IMR-90 (cell line): ENCODE results near the gene SH2D4B. TPM values are rescaled to one million over a fixed set of nuclear protein-coding genes. Genes with fewer than 3 reads are reported as not detected.

Experiments
- ATAC-seq: fragments of 200-7000 bp; cut with Tn5 transposase; 2 replicates; pipeline ENCODE4 v1.9.1; 2020; ENCODE audit warnings: low read depth, mild to moderate bottlenecking, moderate library complexity
- BruUV-seq: library from RNA; stranded (reverse); fragments of 400-500 nt; replicated peaks from 2 replicates; lab custom pipeline; 2021; lab: Mats Ljungman, UMichigan
- CTCF ChIA-PET: fragments of 300-600 bp; formaldehyde crosslinking; extraction: SDS; loops from one replicate; lab custom pipeline; 2021; ENCODE audit warnings: antibody characterized with exemption; lab: Yijun Ruan, JAX
- POLR2A ChIA-PET: fragments of 300-600 bp; sonication (Branson Sonifier 250); formaldehyde crosslinking; loops from one replicate; lab custom pipeline; 2022; ENCODE audit warnings: antibody characterized with exemption; ENCODE audit not compliant: unreplicated experiment; lab: Charles Lee
- DNase-seq: peaks from one replicate; pipeline ENCODE4 v3.0.0; 2013
- H2AFZ ChIP-seq: replicated peaks from 2 replicates; pipeline ENCODE3; 2013; ENCODE audit warnings: low read length, mild to moderate bottlenecking; ENCODE audit not compliant: poor library complexity
- H2AK5ac ChIP-seq: 2 replicates; pipeline ENCODE4 v1.6.1; 2013; ENCODE audit warnings: low read depth, low read length, inconsistent platforms
- H2AK9ac ChIP-seq: replicated peaks from 2 replicates; pipeline ENCODE3; 2013; ENCODE audit warnings: mild to moderate bottlenecking, low read depth, low read length, moderate library complexity; ENCODE audit not compliant: poor library complexity
- H2BK120ac ChIP-seq: 2 replicates; pipeline ENCODE4 v1.6.1; 2013; ENCODE audit warnings: low read depth, low read length, inconsistent platforms
- H2BK15ac ChIP-seq: 3 replicates; pipeline ENCODE4 v1.6.1; 2013; ENCODE audit warnings: low read depth, low read length, inconsistent platforms
- H2BK20ac ChIP-seq: 2 replicates; pipeline ENCODE4 v1.6.1; 2013; ENCODE audit warnings: low read depth, mild to moderate bottlenecking, inconsistent platforms, low read length, moderate library complexity
- H2BK5ac ChIP-seq: 2 replicates; pipeline ENCODE4 v1.6.1; 2013; ENCODE audit warnings: mild to moderate bottlenecking, low read depth, low read length, inconsistent platforms; ENCODE audit not compliant: poor library complexity, severe bottlenecking
- H3K14ac ChIP-seq: replicated peaks from 2 replicates; pipeline ENCODE4 v1.6.1; 2013; ENCODE audit warnings: low read depth, low read length, inconsistent platforms
- H3K18ac ChIP-seq: 2 replicates; pipeline ENCODE4 v1.6.1; 2013; ENCODE audit warnings: low read depth, low read length, control low read depth
- H3K23ac ChIP-seq: 2 replicates; pipeline ENCODE4 v1.6.1; 2013; ENCODE audit warnings: low read depth, low read length, inconsistent platforms
- H3K27ac ChIP-seq: 2 replicates; pipeline ENCODE4 v1.5.1; 2013; ENCODE audit warnings: mild to moderate bottlenecking, control low read depth, low read length; ENCODE audit not compliant: insufficient read depth
- H3K27me3 ChIP-seq: 2 replicates; pipeline ENCODE4 v1.6.1; 2013; ENCODE audit warnings: low read length; ENCODE audit not compliant: control insufficient read depth, insufficient read depth
- H3K36me3 ChIP-seq: 2 replicates; pipeline ENCODE4 v1.6.1; 2013; ENCODE audit warnings: low read length, mixed read lengths; ENCODE audit not compliant: control insufficient read depth, insufficient read depth
- H3K4ac ChIP-seq: 2 replicates; pipeline ENCODE4 v1.6.1; 2013; ENCODE audit warnings: low read depth, low read length, inconsistent platforms
- H3K4me1 ChIP-seq: 2 replicates; pipeline ENCODE4 v1.6.1; 2013; ENCODE audit warnings: low read length, mixed read lengths; ENCODE audit not compliant: control insufficient read depth, insufficient read depth
- H3K4me2 ChIP-seq: 2 replicates; pipeline ENCODE4 v1.6.1; 2013; ENCODE audit warnings: low read depth, mild to moderate bottlenecking, control low read depth, low read length, moderate library complexity
- H3K4me3 ChIP-seq: 2 replicates; pipeline ENCODE4 v1.5.1; 2013; ENCODE audit warnings: low read depth, mild to moderate bottlenecking, control low read depth, low read length, moderate library complexity; ENCODE audit not compliant: insufficient read depth
- H3K56ac ChIP-seq: 2 replicates; pipeline ENCODE4 v1.6.1; 2013; ENCODE audit warnings: low read length, inconsistent platforms; ENCODE audit not compliant: insufficient read depth; ENCODE audit errors: extremely low read depth
- H3K79me1 ChIP-seq, 2 experiments: 2 replicates each; pipeline ENCODE4 v1.6.1; 2013; ENCODE audit warnings: low read length in 2 of 2, inconsistent platforms in 1 of 2, low read depth in 1 of 2
- H3K9ac ChIP-seq: 2 replicates; pipeline ENCODE4 v1.6.1; 2013; ENCODE audit warnings: low read depth, low read length, control low read depth
- H3K9me1 ChIP-seq: 2 replicates; pipeline ENCODE4 v1.6.1; 2013; ENCODE audit warnings: low read length, inconsistent platforms; ENCODE audit not compliant: insufficient read depth
- H3K9me3 ChIP-seq: 2 replicates; pipeline ENCODE4 v1.6.1; 2013; ENCODE audit warnings: low read length; ENCODE audit not compliant: control insufficient read depth, insufficient read depth
- H4K20me1 ChIP-seq: 2 replicates; pipeline ENCODE4 v1.6.1; 2013; ENCODE audit warnings: low read length, inconsistent platforms; ENCODE audit not compliant: insufficient read depth
- H4K5ac ChIP-seq: 2 replicates; pipeline ENCODE4 v1.6.1; 2013; ENCODE audit warnings: mild to moderate bottlenecking, low read depth, low read length, control low read depth
- H4K8ac ChIP-seq, 2 experiments: 2 replicates each; pipeline ENCODE4 v1.6.1; 2013; ENCODE audit warnings: low read depth in 2 of 2, low read length in 2 of 2, control low read depth in 1 of 2, inconsistent platforms in 1 of 2
- H4K91ac ChIP-seq: 2 replicates; pipeline ENCODE4 v1.6.1; 2013; ENCODE audit warnings: low read depth, low read length, inconsistent platforms; ENCODE audit not compliant: insufficient read depth
- CEBPB ChIP-seq: IDR thresholded peaks from 2 replicates; pipeline ENCODE4 v1.6.1; 2012; ENCODE audit warnings: low read depth, low read length, improper control_type of control experiment
- CHD1 ChIP-seq: IDR thresholded peaks from 2 replicates; pipeline ENCODE4 v1.6.1; 2012; ENCODE audit warnings: low read depth, low read length, improper control_type of control experiment
- MAFK ChIP-seq: IDR thresholded peaks from 2 replicates; pipeline ENCODE4 v1.6.1; 2012; ENCODE audit warnings: low read depth, low read length, improper control_type of control experiment
- MAZ ChIP-seq: IDR thresholded peaks from 2 replicates; pipeline ENCODE4 v1.6.1; 2012; ENCODE audit warnings: low read depth, mild to moderate bottlenecking, low read length, improper control_type of control experiment, moderate library complexity, borderline replicate concordance
- MXI1 ChIP-seq: IDR thresholded peaks from 2 replicates; pipeline ENCODE4 v1.6.1; 2012; ENCODE audit warnings: low read depth, mild to moderate bottlenecking, low read length, moderate library complexity, borderline replicate concordance
- NFE2L2 ChIP-seq: fragments of 150-350 bp; IDR thresholded peaks from 2 replicates; pipeline ENCODE4 v1.6.1; 2016; ENCODE audit warnings: low read depth, mild to moderate bottlenecking, low read length
- RAD21 ChIP-seq: IDR thresholded peaks from 2 replicates; pipeline ENCODE4 v1.6.1; 2012; ENCODE audit warnings: low read length, improper control_type of control experiment
- RCOR1 ChIP-seq: IDR thresholded peaks from 2 replicates; pipeline ENCODE4 v1.6.1; 2012; ENCODE audit warnings: mild to moderate bottlenecking, low read length, improper control_type of control experiment; ENCODE audit not compliant: insufficient replicate concordance
- RFX5 ChIP-seq: IDR thresholded peaks from 2 replicates; pipeline ENCODE4 v1.8.0; 2012; ENCODE audit warnings: low read depth, mild to moderate bottlenecking, low read length, moderate library complexity
- SMC3 ChIP-seq: fragments of 150-350 bp; IDR thresholded peaks from 2 replicates; pipeline ENCODE4 v1.6.1; 2016; ENCODE audit warnings: low read depth, mild to moderate bottlenecking, antibody characterized with exemption, low read length, moderate library complexity
- WGBS, 2 experiments: methylation state at CpG; one replicate each; pipeline versions ENCODE4 v1.1.5 to v1.1.7; 2013; ENCODE audit warnings: missing lambda C conversion rate in 2 of 2; ENCODE audit not compliant: insufficient read length in 1 of 2; ENCODE audit errors: extremely low coverage in 2 of 2; 5-methylcytosine and 5-hydroxymethylcytosine counted together
- dilution Hi-C: fragments of 300-500 bp; cut with HindIII; formaldehyde crosslinking; loops from one replicate; pipeline ENCODE4 v1.14.3; 2018; ENCODE audit warnings: low sequenced_read_pairs; ENCODE audit not compliant: unreplicated experiment
- in situ Hi-C: fragments of 300-500 bp; cut with MboI; formaldehyde crosslinking; loops from 3 replicates; pipeline ENCODE4 v1.14.3; 2019; ENCODE audit warnings: low sequenced_read_pairs, inconsistent platforms, mixed read lengths
- intact Hi-C: fragments of 100-400 bp; cut with micrococcal nuclease; formaldehyde crosslinking; loops from 2 replicates; pipeline ENCODE4 v1.10.0; 2022
- polyA plus RNA-seq, 3 experiments: library from polyadenylated mRNA; depleted of rRNA; stranded (reverse); fragments of >200 nt; gene quantifications; 2 replicates each; pipeline ENCODE4 v1.2.3, GENCODE V29; 2012; ENCODE audit warnings: low replicate concordance in 1 of 3
- total RNA-seq: library from RNA; depleted of rRNA; stranded (reverse); fragments of >200 nt; gene quantifications from 2 replicates; pipeline ENCODE4 v1.2.3, GENCODE V29; 2012
- TF ChIP-seq, protein P1 (sequence below): fragments of 150-350 bp; IDR thresholded peaks from 2 replicates; pipeline ENCODE4 v1.6.1; 2016; ENCODE audit warnings: low read depth, mild to moderate bottlenecking, low read length, moderate library complexity, borderline replicate concordance
- TF ChIP-seq, protein P2 (sequence below): conservative IDR thresholded peaks from 2 replicates; pipeline ENCODE4 v1.5.1; 2012; ENCODE audit warnings: mild to moderate bottlenecking, low read depth, low read length, improper control_type of control experiment

Gene SH2D4B
- total and polyA plus RNA-seq, 2 of the 4 experiments (the other 2 are of a cell fraction) = not detected

DNA sequence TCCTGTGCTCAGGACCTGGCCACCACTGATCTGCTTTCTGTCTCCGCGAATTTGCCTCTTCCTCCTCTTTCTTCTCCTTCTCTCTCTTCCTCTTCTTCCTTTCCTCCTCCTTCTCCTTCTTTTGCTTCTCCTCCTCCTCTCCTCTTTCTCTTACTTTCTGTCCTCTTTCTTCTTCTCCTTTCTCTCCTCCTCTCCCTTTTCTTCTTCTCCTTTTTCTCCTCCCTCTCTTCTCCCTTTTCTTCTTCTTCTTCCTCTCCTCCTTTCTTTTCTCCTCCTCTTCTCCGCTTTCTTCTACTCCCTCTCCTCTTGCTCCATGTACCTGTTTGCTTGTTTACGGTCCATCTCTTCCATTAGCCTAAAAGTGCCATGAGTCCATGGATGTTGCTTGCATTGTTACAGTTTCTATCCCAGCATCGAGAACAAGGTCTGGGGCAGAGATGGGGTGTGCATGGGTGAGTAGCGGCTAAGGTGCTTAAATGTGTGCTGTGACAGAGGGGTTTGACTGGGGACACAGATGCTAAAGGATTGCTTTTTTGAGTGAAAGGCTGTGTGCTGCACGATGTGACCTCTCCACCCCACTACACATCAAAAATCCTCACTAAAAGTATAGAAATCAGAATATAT, 7.7 kb downstream of the SH2D4B start:
- CTCF ChIA-PET = no interaction called here
- no peak overlapping the region for H2AK9ac ChIP-seq
- no peak overlapping the region for H2BK20ac ChIP-seq
- H3K36me3 ChIP-seq = no peaks in the 10 kb centered on the region
- H3K4me3 ChIP-seq = no peak overlapping the region
- POLR2A ChIA-PET = no interaction called here
- H3K9ac ChIP-seq = no peak overlapping the region
- no peak overlapping the region for H4K8ac ChIP-seq
- no peak overlapping the region for H3K14ac ChIP-seq
- in situ Hi-C loops = no loop called here
- dilution Hi-C loops = no loop called here
- no peak overlapping the region for H3K27ac ChIP-seq
- no peak overlapping the region for H2AFZ ChIP-seq
- intact Hi-C loops = no loop called here
- BruUV-seq = no TSS peak
- ATAC-seq (no peak), DNase-seq (no peak)
- peaks cover 8% of the 10 kb centered on the region for H3K27me3 ChIP-seq
- no peak for TF ChIP-seq RFX5
- TF ChIP-seq, protein P1, sequence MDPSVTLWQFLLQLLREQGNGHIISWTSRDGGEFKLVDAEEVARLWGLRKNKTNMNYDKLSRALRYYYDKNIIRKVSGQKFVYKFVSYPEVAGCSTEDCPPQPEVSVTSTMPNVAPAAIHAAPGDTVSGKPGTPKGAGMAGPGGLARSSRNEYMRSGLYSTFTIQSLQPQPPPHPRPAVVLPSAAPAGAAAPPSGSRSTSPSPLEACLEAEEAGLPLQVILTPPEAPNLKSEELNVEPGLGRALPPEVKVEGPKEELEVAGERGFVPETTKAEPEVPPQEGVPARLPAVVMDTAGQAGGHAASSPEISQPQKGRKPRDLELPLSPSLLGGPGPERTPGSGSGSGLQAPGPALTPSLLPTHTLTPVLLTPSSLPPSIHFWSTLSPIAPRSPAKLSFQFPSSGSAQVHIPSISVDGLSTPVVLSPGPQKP = no peak
- no peak for TF ChIP-seq MAFK
- TF ChIP-seq, protein P2, sequence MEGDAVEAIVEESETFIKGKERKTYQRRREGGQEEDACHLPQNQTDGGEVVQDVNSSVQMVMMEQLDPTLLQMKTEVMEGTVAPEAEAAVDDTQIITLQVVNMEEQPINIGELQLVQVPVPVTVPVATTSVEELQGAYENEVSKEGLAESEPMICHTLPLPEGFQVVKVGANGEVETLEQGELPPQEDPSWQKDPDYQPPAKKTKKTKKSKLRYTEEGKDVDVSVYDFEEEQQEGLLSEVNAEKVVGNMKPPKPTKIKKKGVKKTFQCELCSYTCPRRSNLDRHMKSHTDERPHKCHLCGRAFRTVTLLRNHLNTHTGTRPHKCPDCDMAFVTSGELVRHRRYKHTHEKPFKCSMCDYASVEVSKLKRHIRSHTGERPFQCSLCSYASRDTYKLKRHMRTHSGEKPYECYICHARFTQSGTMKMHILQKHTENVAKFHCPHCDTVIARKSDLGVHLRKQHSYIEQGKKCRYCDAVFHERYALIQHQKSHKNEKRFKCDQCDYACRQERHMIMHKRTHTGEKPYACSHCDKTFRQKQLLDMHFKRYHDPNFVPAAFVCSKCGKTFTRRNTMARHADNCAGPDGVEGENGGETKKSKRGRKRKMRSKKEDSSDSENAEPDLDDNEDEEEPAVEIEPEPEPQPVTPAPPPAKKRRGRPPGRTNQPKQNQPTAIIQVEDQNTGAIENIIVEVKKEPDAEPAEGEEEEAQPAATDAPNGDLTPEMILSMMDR = no peak
- no peak for TF ChIP-seq MAZ
- TF ChIP-seq MXI1 = no peak
- no peak for TF ChIP-seq RAD21
- TF ChIP-seq CEBPB = no peak
- TF ChIP-seq CHD1 = no peak
- TF ChIP-seq SMC3 = no peak
- TF ChIP-seq RCOR1 = no peak
- TF ChIP-seq NFE2L2 = no peak
- H3K56ac ChIP-seq = no peak overlapping the region
- no peak overlapping the region for H2BK5ac ChIP-seq
- no peak overlapping the region for H3K4ac ChIP-seq
- no peak overlapping the region for H3K18ac ChIP-seq
- 100% methylated on average over 2 of the region's 7 CpGs; no CpG with 5 or more reads in 1 of the 2 experiments for WGBS, 2 experiments
- H3K9me3 ChIP-seq = no peaks in the 10 kb centered on the region
- H2BK15ac ChIP-seq = no peak overlapping the region
- no peak overlapping the region for H2BK120ac ChIP-seq
- no peaks in the 10 kb centered on the region for H3K9me1 ChIP-seq
- no peak overlapping the region for H2AK5ac ChIP-seq
- no peak overlapping the region for H3K23ac ChIP-seq
- no peak overlapping the region for H3K4me2 ChIP-seq
- H3K79me1 ChIP-seq = no peaks in the 10 kb centered on the region
- no peak overlapping the region for H4K5ac ChIP-seq
- H4K20me1 ChIP-seq = no peaks in the 10 kb centered on the region
- H3K4me1 ChIP-seq = no peaks in the 10 kb centered on the region
- no peak overlapping the region for H4K91ac ChIP-seq
